ENCODE data around the gene RNGTT. TPM values are rescaled to one million over a fixed set of nuclear protein-coding genes. Genes with fewer than 3 reads are reported as not detected.

RNGTT gene
- total and polyA plus RNA-seq, 7 donors, result 3.0 to 14.7 (median 10.0) TPM

GRCh38 chr6:88810701-88811100, 152.7 kb downstream of the RNGTT start:
- DNase-seq, result no peak
- intact Hi-C loops (cut with DNase I), result no loop called here

GRCh38 chr6:88810089-88810488, 153.3 kb downstream of the RNGTT start:
- no peaks in the 10 kb centered on the region for H3K27me3 ChIP-seq
- 92 to 94% methylated on average over 5 of the region's 5 CpGs for WGBS, 2 donors
- intact Hi-C loops (cut with DNase I), result no loop called here

More at GRCh38 chr6:88810701-88811100, 152.7 kb downstream of the RNGTT start:
- H3K27me3 ChIP-seq, result no peaks in the 10 kb centered on the region
- WGBS, 2 donors, result 68 to 70% methylated on average over 1 of the region's 1 CpG
- no peaks in the 10 kb centered on the region for H3K9me3 ChIP-seq
- TF ChIP-seq CTCF (IDR thresholded peaks at IDR 0.05) (no peak), POLR2AphosphoS5 (IDR thresholded peaks at IDR 0.05) (no peak), EP300 (IDR thresholded peaks at IDR 0.05) (no peak), POLR2A (IDR thresholded peaks at IDR 0.05) (no peak)
- no peak overlapping the region for H3K4me3 ChIP-seq
- no peak overlapping the region for H3K27ac ChIP-seq
- no peaks in the 10 kb centered on the region for H3K36me3 ChIP-seq
- no peaks in the 10 kb centered on the region for H3K4me1 ChIP-seq

GRCh38 chr6:88808381-88808780, 155.0 kb downstream of the RNGTT start:
- intact Hi-C loops (cut with DNase I), result no loop called here
- Histone ChIP-seq H3K27ac (no peak overlapping the region), H3K36me3 (no peaks in the 10 kb centered on the region), H3K4me1 (no peaks in the 10 kb centered on the region), H3K4me3 (no peak overlapping the region), H3K27me3 (no peaks in the 10 kb centered on the region), H3K9me3 (no peaks in the 10 kb centered on the region)
- no peak for DNase-seq
- no peak for TF ChIP-seq CTCF (IDR thresholded peaks at IDR 0.05)
- no peak for TF ChIP-seq EP300 (IDR thresholded peaks at IDR 0.05)
- TF ChIP-seq POLR2AphosphoS5 (IDR thresholded peaks at IDR 0.05), result no peak
- TF ChIP-seq POLR2A (IDR thresholded peaks at IDR 0.05), result no peak

More at GRCh38 chr6:88810089-88810488, 153.3 kb downstream of the RNGTT start:
- no peak overlapping the region for H3K27ac ChIP-seq
- no peak overlapping the region for H3K4me3 ChIP-seq
- H3K36me3 ChIP-seq, result no peaks in the 10 kb centered on the region
- DNase-seq, result no peak
- TF ChIP-seq CTCF (IDR thresholded peaks at IDR 0.05) (no peak), POLR2AphosphoS5 (IDR thresholded peaks at IDR 0.05) (no peak), POLR2A (IDR thresholded peaks at IDR 0.05) (no peak), EP300 (IDR thresholded peaks at IDR 0.05) (no peak)
- no peaks in the 10 kb centered on the region for H3K9me3 ChIP-seq
- no peaks in the 10 kb centered on the region for H3K4me1 ChIP-seq

GRCh38 chr6:88807622-88808021, 155.8 kb downstream of the RNGTT start:
- Histone ChIP-seq H3K4me1 (no peaks in the 10 kb centered on the region), H3K9me3 (no peaks in the 10 kb centered on the region), H3K36me3 (no peaks in the 10 kb centered on the region), H3K27ac (no peak overlapping the region), H3K4me3 (no peak overlapping the region), H3K27me3 (no peaks in the 10 kb centered on the region)
- WGBS, 2 donors, result 97 to 98% methylated on average over 1 of the region's 1 CpG
- no peak for DNase-seq
- intact Hi-C loops (cut with DNase I), result no loop called here
- TF ChIP-seq CTCF (IDR thresholded peaks at IDR 0.05) (no peak), POLR2A (IDR thresholded peaks at IDR 0.05) (no peak), POLR2AphosphoS5 (IDR thresholded peaks at IDR 0.05) (no peak), EP300 (IDR thresholded peaks at IDR 0.05) (no peak)

- no peaks in the 10 kb centered on the region for H3K9me3 ChIP-seq
- no peak overlapping the region for H3K4me3 ChIP-seq
- H3K4me1 ChIP-seq, result no peaks in the 10 kb centered on the region
- intact Hi-C loops (cut with DNase I), result no loop called here
- no peaks in the 10 kb centered on the region for H3K27me3 ChIP-seq
- 98% methylated on average over 4 of the region's 4 CpGs for WGBS, 2 donors
- TF ChIP-seq POLR2A (IDR thresholded peaks at IDR 0.05), result no peak
- TF ChIP-seq CTCF (IDR thresholded peaks at IDR 0.05), result no peak
- TF ChIP-seq POLR2AphosphoS5 (IDR thresholded peaks at IDR 0.05), result no peak
- no peak for TF ChIP-seq EP300 (IDR thresholded peaks at IDR 0.05)
- no peaks in the 10 kb centered on the region for H3K36me3 ChIP-seq
- DNase-seq, result no peak
- no peak overlapping the region for H3K27ac ChIP-seq
Measured at GRCh38 chr6:88806728-88807127, 156.7 kb downstream of the RNGTT start.
